CD4-positive, alpha-beta T cell (primary cell): ENCODE measurements around the gene ALDH1A1. TPM values are rescaled to one million over a fixed set of nuclear protein-coding genes. Genes with fewer than 3 reads are reported as not detected.

Experiments used
- ATAC-seq: fragments of 200-7000 bp; cut with Tn5 transposase; one replicate; pipeline ENCODE4 v1.10.0; 2022; ENCODE audit warnings: mild to moderate bottlenecking; ENCODE audit not compliant: poor library complexity
- CTCF ChIA-PET: fragments of 350-600 bp; sonication (Branson Sonifier 250); formaldehyde crosslinking; loops from one replicate; lab custom pipeline; 2021; ENCODE audit warnings: antibody characterized with exemption, inconsistent platforms; lab: Charles Lee
- POLR2A ChIA-PET: fragments of 350-600 bp; sonication (Branson Sonifier 250); formaldehyde crosslinking; loops from one replicate; lab custom pipeline; 2021; ENCODE audit warnings: antibody characterized with exemption, inconsistent platforms; lab: Charles Lee
- DNase-seq, 14 experiments: peaks; one replicate each; pipeline ENCODE4 v3.0.0-alpha.2; 2013 to 2020; ENCODE audit warnings: mixed read lengths in 2 of 14
- H3K27ac ChIP-seq, 2 donors: one replicate each; pipeline versions ENCODE4 v1.5.1 to v1.7.0; 2013; ENCODE audit warnings: low read length in 2 of 2, low read depth in 1 of 2, mild to moderate bottlenecking in 1 of 2
- H3K27me3 ChIP-seq, 2 experiments: 1 replicate in 1 of 2; 2 replicates in 1 of 2; pipeline versions ENCODE4 v1.6.1 to v1.7.0; 2013; ENCODE audit warnings: low read length in 2 of 2, control low read depth in 1 of 2, mild to moderate bottlenecking in 1 of 2, moderate library complexity in 1 of 2; ENCODE audit not compliant: insufficient read depth in 2 of 2, control insufficient read depth in 1 of 2
- H3K36me3 ChIP-seq: one replicate; pipeline ENCODE4 v1.6.1; 2013; ENCODE audit warnings: low read length, control low read depth; ENCODE audit not compliant: insufficient read depth
- H3K4me1 ChIP-seq: one replicate; pipeline ENCODE4 v1.6.1; 2013; ENCODE audit warnings: low read length, control low read depth; ENCODE audit not compliant: insufficient read depth
- H3K4me3 ChIP-seq: one replicate; pipeline ENCODE4 v1.5.1; 2013; ENCODE audit warnings: mild to moderate bottlenecking, low read length, moderate library complexity
- H3K9me3 ChIP-seq, 2 experiments: 1 replicate in 1 of 2; 2 replicates in 1 of 2; pipeline versions ENCODE4 v1.6.1 to v1.7.0; 2013; ENCODE audit warnings: low read length in 2 of 2, mild to moderate bottlenecking in 2 of 2, control low read depth in 1 of 2, moderate library complexity in 1 of 2; ENCODE audit not compliant: control insufficient read depth in 1 of 2, insufficient read depth in 1 of 2
- H3K27ac Mint-ChIP-seq: one replicate; pipeline ENCODE4 v1.8.0; 2020; ENCODE audit warnings: mixed read lengths
- H3K27me3 Mint-ChIP-seq: one replicate; pipeline ENCODE4 v1.8.0; 2021; ENCODE audit warnings: mixed read lengths
- H3K36me3 Mint-ChIP-seq: one replicate; pipeline ENCODE4 v1.8.0; 2021; ENCODE audit warnings: low read depth, mixed read lengths
- H3K4me1 Mint-ChIP-seq: one replicate; pipeline ENCODE4 v1.8.0; 2021; ENCODE audit warnings: low read depth, mixed read lengths
- H3K4me3 Mint-ChIP-seq: one replicate; pipeline ENCODE4 v1.8.0; 2020; ENCODE audit warnings: mild to moderate bottlenecking, mixed read lengths
- H3K9me3 Mint-ChIP-seq: one replicate; pipeline ENCODE4 v1.8.0; 2020; ENCODE audit warnings: mixed read lengths
- intact Hi-C, 2 experiments: fragments of 100-400 bp; cut with DNase I in 1 of 2; cut with micrococcal nuclease in 1 of 2; formaldehyde crosslinking; loops; one replicate each; pipeline versions ENCODE4 v1.15.1 to v1.9.0; 2023 to 2025; cut with DNase I, micrococcal nuclease
- total RNA-seq, 174 experiments: library from RNA in 2 of 174; stranded (reverse) in 2 of 174; gene quantifications; one replicate each; pipeline ENCODE4 v1.2.3 and lab custom pipeline; 2021 to 2026
- TF ChIP-seq, protein P1 (sequence below): fragments of 200-600 bp; IDR thresholded peaks from one replicate; pipeline ENCODE4 v1.8.0; 2022; ENCODE audit warnings: antibody characterized with exemption, mild to moderate bottlenecking

ALDH1A1 gene
- total RNA-seq, 2 experiments from 2014 or later = 0.39 TPM; not detected in 1

DNA sequence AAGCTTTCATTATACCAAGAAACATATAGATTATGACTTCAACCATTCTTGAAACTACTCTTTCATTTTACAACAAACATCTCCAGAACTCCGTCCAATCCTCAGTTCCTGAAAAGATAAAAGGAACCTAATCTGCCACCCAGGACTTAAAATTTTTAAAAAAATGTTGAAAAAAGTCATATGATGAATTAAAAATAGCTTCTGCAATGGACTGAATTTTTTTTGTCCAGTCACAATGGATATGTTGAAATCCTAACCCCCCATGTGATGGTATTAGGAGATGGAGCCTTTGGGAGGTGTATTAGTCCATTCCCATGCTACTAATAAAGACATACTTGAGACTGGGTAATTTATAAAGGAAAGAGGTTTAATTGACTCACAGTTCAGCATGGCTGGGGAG is 2.7 kb upstream of the ALDH1A1 start:
- H3K4me1 ChIP-seq = no peaks in the 10 kb centered on the region
- H3K4me3 Mint-ChIP-seq = no peak overlapping the region
- CTCF ChIA-PET = no interaction called here

DNA sequence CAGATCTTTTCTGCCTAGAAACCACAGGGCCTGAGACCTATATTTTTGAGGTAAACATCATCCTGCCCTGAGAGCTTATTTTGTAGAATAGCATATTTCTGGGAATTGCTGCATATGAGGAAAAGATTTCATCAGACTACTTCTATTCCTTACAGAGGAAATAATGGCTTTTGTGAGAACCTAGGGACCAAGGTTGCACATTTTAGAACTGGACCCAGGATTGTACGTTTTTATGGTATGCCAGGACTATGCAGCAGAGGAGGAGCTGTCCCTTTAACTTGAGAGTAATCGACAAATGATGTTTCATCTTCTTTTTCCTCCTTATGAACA is 2.2 kb upstream of the ALDH1A1 start:
- H3K4me3 Mint-ChIP-seq = no peak overlapping the region
- peaks cover 25% of the 10 kb centered on the region for H3K27me3 Mint-ChIP-seq
- H3K4me1 Mint-ChIP-seq = peaks cover 5% of the 10 kb centered on the region
- peaks cover 9% of the 10 kb centered on the region for H3K9me3 Mint-ChIP-seq
- TF ChIP-seq, protein P1, sequence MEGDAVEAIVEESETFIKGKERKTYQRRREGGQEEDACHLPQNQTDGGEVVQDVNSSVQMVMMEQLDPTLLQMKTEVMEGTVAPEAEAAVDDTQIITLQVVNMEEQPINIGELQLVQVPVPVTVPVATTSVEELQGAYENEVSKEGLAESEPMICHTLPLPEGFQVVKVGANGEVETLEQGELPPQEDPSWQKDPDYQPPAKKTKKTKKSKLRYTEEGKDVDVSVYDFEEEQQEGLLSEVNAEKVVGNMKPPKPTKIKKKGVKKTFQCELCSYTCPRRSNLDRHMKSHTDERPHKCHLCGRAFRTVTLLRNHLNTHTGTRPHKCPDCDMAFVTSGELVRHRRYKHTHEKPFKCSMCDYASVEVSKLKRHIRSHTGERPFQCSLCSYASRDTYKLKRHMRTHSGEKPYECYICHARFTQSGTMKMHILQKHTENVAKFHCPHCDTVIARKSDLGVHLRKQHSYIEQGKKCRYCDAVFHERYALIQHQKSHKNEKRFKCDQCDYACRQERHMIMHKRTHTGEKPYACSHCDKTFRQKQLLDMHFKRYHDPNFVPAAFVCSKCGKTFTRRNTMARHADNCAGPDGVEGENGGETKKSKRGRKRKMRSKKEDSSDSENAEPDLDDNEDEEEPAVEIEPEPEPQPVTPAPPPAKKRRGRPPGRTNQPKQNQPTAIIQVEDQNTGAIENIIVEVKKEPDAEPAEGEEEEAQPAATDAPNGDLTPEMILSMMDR = no peak
- H3K4me1 ChIP-seq = no peaks in the 10 kb centered on the region
- ChIA-PET CTCF (no interaction called here), POLR2A (no interaction called here)
- H3K27ac ChIP-seq = no peak overlapping the region
- no peak overlapping the region for H3K4me3 ChIP-seq
- no peaks in the 10 kb centered on the region for H3K27me3 ChIP-seq
- peaks cover 0 to 7% of the 10 kb centered on the region in 2 experiments for H3K9me3 ChIP-seq
- ATAC-seq = no peak
- H3K27ac Mint-ChIP-seq = no peak overlapping the region
- H3K36me3 Mint-ChIP-seq = no peaks in the 10 kb centered on the region
- H3K36me3 ChIP-seq = no peaks in the 10 kb centered on the region
- no peak for DNase-seq
- intact Hi-C loops = no loop called here

More for the DNA sequence above, 2.7 kb upstream of the ALDH1A1 start:
- no peaks in the 10 kb centered on the region for H3K27me3 ChIP-seq
- Mint-ChIP-seq H3K36me3 (no peaks in the 10 kb centered on the region), H3K9me3 (peaks cover 9% of the 10 kb centered on the region), H3K4me1 (peaks cover 5% of the 10 kb centered on the region), H3K27ac (no peak overlapping the region), H3K27me3 (peaks cover 23% of the 10 kb centered on the region)
- ATAC-seq (no peak), DNase-seq (no peak)
- no peak overlapping the region for H3K4me3 ChIP-seq
- peaks cover 0 to 7% of the 10 kb centered on the region in 2 experiments for H3K9me3 ChIP-seq
- TF ChIP-seq, protein P1 = no peak
- POLR2A ChIA-PET = no interaction called here
- intact Hi-C loops = no loop called here
- no peak overlapping the region for H3K27ac ChIP-seq
- H3K36me3 ChIP-seq = no peaks in the 10 kb centered on the region

DNA sequence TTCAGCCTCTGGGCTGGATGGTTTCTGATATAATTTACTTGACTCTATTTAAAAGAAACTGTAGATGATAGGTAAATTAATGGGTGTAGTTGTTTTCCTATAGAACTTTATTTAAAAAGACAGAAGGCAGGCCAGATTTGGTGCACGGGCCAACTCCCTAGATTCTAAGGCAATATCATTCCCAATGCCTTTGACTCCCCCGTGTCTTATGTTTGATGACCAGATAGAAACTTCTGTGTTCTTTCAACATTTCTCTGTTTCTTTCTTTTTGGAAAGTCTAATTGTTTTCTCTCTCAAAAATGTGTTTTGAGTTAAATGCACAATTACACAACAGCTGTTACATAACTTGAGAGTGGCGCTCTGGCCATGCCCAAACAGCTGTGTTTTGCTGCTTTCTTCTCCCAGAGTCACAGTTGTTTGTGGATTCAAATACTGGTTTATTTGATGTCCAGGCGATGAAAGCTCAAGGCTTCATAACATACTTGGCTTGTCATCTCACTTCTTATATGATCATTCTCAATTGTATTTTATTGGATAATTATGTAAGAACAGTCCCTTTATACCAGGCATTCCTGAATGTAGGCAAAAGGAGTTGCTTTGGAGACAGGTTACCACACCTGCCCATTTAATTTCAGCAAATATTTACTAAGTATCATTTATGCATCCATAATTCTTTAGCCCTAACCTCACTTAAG is 1.7 kb upstream of the ALDH1A1 start:
- Mint-ChIP-seq H3K9me3 (peaks cover 7% of the 10 kb centered on the region), H3K4me1 (peaks cover 5% of the 10 kb centered on the region), H3K36me3 (no peaks in the 10 kb centered on the region), H3K27ac (no peak overlapping the region), H3K4me3 (no peak overlapping the region), H3K27me3 (peaks cover 29% of the 10 kb centered on the region)
- no peak for DNase-seq
- peaks cover 0 to 7% of the 10 kb centered on the region in 2 experiments for H3K9me3 ChIP-seq
- TF ChIP-seq, protein P1 = no peak
- no peaks in the 10 kb centered on the region for H3K36me3 ChIP-seq
- no peak for ATAC-seq
- CTCF ChIA-PET = no interaction called here
- POLR2A ChIA-PET = no interaction called here
- H3K4me1 ChIP-seq = no peaks in the 10 kb centered on the region
- H3K4me3 ChIP-seq = no peak overlapping the region
- no peak overlapping the region for H3K27ac ChIP-seq
- intact Hi-C loops = no loop called here
- H3K27me3 ChIP-seq = no peaks in the 10 kb centered on the region
